ENCODE results near the gene SSH2.

The SSH2 gene

DNA sequence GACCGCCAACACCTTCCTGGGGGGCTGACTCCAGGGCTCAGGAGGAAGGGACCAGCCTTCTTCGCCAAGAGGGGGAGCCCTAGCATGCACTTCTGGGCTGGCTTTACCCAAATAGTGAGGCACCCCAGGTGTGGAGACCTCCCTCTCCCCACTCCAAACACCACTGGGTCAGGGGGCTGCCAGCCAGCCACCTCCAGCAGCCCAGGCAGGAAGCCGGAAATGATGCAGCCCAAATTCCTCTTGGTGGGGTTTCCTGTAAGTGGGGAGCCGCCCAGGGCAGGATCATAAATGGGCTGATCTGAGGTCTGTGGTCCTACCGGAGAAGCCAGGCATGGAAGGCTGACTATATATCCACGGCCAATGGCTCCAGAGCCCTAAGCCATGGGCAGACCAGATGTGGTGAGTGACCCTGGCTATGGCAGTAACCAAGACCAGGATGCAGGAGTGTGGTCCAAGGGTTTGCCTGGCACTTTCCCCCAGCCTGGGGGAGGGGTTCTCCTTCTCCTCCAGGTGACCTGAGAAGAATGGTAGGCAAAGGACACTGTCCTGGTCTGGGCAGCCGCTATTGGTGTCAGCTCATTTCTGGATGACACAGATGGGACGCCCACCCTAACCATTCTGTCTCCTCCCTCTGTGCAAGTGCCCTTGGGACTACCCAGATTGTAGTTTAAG is 344.8 kb downstream of the SSH2 start:
- no peak for DNase-seq

GRCh38 chr17:29584452-29585079 is 345.5 kb downstream of the SSH2 start:
- DNase-seq, result no peak

GRCh38 chr17:29583324-29584248 is 346.4 kb downstream of the SSH2 start:
- DNase-seq, result no peak

- no peak for DNase-seq
These were observed 347.3 kb downstream of the SSH2 start for GRCh38 chr17:29582772-29583171.

GRCh38 chr17:29582254-29582765 is 347.7 kb downstream of the SSH2 start:
- no peak for DNase-seq

DNA sequence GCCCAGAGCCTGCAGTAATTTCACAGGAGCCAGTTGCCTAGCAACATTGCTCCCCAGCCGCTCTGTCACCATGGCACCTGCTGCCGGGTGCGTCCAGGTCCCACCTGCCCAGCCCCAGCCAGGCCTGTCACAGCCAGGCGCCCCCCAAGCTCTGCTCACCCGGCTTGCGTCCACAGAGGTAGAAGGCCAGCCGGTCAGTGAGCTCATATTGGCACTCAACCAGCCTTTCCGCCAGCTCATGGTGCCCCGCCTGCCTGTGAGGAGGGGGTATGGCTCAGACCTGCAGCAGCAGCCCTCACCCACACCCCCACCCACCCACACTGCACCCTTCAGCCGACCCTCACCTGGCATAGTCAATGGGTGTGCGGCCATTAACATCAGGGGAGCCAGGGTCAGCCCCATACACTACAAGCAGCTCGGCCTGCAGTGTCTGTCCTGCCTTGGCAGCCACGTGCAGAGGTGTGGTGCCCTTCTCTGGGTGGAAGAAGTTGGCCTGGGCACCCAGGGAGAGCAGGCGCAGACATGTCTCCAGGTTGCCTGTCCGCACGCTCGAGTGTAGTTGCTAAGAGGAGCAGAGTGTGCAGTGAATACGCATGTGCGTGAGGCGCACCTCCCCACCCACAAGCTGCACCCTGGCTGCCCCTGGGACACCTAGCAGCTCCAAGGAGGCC is 348.3 kb downstream of the SSH2 start:
- peak; percentile 30 for DNase-seq

DNA sequence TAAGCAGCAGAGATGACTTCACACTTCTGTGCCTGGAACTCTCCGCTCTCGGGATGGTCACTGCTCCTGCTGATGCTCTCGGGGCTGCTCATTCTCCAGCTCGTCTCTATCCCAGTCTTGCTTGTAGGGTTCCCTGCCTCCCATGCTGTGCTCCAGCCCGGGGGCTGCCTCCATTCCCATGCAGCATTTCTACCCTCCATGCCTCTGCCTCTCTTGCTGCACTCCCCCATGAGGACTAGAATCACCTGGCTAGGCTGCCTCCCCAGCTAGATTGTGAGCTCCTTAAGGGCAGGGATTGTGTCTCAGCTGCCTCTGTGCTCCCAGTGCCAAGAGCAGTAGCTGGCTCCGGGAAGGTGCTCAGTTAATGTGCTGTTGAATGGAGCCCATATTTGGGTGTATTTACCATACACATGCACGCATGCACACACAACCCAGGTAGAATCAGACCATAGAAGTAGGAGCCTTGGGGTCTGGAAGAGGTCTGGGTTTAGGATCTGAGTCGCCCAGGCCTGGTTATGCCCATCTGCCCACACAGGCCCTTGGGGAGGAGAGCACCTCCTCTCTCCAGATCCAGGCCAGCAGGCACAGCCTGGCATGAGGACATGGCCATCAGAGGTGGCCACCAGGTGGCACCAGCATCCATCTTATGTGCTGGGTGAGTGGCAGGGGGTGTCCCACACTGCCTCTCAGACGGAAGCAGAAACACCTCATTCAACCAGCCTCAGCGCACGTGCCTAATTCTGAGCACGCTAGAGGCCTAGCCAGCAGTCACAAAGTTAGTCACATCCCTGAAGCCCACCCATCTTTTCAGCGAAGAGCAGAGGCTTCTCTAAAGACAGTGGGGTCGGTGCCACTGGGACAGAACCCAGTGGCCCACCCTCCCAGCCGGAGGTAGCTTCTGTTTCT is 349.9 kb downstream of the SSH2 start:
- DNase-seq, result peak; percentile 45

- DNase-seq, result no peak
These were observed 351.2 kb downstream of the SSH2 start for GRCh38 chr17:29578626-29579485.

DNA sequence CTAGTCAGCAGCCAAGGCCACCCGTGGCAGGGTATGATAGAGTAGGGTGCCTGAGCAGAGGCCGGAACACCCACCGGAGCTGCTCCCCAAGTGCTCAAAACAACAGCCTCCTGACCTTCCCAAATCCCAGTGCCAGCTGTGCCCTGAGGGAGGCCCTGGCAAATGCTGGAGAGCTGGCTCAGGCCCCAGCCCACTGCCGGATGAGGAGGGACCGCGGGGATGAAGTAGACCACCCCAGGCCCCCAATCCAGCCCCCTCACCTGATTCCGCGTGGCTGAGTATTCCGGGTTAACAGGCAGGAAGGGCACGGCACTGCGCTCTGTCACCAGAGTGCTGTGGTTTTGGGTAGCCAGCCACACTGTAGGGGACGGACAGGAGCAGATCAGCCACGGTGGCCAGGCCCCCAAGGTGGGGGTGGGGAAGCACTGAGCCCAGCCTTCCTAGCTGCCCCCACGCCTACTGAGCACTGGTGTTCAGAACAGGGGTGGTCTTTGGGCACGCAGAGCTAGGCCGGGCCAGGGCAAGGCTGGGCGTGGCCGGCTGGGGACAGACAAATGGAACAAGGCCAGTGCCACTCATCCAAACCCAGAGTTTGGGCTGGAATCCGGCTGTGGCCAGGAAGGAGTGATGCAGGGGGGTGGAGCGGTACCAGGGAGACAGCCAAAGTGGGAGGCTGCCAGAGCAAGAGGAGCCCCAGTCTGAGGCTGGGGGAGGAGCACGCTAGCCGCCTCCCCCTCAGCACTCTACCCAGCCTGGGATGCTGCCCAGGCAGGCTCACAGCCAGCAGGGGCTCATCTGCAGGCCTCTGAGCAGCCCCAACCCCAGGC is 352.4 kb downstream of the SSH2 start:
- DNase-seq, result no peak

DNA sequence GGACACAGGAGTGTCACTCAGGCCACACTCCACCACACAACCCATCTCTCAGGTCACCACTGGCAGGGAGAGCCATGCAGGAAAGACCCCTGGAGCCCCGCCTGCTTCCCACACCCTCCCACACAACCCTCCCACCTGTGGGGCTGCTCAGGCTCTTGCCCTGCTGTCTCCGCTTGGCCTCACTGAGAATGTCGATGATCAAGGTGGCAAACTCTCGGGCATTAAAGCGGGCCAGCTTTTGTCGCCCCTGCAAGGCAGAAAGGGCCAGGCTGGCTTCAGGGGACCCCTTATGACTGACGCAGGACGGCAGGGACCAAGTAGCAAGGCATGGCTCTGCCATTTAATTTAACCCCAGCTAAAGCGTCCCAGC is 353.0 kb downstream of the SSH2 start:
- no peak for DNase-seq

DNA sequence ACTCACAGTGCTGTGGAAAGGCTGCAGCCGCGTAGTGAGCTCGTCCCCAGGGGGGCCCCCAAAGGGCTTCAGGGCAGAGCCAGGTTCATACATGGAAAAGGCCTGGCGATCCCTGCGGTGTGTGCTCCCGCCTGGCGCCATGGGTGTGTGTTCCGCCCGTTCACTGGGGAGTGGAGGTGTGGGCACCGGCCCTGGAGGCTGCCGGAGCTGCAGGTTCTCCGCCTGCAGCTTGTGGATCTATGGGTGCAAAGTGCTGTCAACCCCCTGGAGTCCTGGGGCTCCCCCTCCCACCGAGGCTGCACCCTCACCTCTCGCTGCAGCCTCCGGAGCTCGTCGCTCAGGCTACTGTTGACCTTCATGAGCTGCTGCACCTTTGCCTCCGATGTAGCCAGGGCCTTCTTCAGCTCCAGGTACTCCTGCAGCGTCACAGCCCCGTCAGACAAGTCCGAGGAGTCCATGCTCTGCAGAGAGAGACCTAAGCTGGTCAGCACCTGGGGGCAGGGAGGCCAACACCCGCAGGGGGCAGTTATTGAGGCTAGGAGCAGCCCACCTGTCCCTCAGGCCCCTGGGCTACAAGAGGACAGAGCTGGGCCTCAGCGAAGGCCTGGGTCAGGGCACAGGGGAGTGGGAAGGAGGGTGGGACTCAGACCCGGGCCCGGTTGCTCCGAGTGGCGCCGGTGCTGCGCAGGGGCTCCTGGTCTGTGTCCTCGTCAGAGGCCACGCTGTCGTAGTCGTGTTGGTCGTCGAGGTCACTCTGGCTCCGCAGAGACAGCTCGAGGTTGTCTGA is 353.6 kb downstream of the SSH2 start:
- DNase-seq, result no peak
